Measurements from ENCODE around the gene CCDC107.

Gene CCDC107

DNA sequence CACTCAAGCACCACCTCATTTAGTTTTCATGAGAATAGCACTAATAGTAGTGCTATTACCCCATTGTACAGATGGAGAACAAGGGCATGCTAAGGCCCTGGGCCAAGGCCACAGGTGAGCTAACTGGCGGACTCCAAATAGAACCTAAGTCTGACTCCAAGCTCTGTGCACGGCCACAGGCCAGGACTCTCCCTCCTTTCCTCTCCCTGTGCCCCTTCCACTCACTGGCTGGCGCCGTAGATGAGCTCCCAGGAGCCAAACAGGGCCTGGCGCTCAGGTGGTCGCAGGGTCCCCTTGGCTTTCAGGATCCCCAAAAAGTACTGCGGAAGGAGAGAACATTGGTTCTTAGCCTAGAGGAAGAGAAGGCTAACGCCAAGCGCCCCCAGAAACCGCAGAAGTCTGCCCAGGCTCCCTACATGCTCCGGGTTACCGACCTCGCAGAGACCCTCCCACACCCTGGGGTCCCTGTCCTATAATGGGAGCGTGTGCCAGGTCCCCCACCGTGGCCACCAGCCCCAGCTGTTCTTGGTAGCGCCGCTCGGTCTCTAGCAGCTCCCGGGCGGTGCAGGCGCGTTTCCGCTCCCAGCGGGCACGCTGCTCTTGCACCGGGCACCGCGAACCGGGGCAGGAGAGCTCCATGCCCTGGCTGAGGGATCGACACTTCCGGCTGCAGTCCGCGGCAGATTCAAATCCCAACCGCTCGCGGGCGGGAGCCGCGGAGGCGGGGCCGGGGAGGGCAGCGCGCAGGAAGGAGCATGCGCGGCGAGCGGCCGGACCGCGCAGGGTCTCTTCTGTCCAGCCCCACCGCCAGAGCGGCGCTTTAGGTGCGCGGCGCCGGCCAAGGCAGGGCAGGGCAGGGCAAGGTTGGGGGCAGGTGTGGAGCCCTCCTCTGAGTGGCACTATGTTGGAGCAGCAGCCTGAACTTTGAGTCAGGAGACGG lies 6.7 kb downstream of the CCDC107 start, which contains the start of gene ARHGEF39:
TSS of gene ARHGEF39 (minus strand) at position 665 of the 940 bp plus-strand sequence. CDS start at position 639, 26 bp downstream.
- TF ChIP-seq CTCF (IDR thresholded peaks at IDR 0.05): peak; percentile 54

- no peak for TF ChIP-seq CTCF (IDR thresholded peaks at IDR 0.05)
Observed at GRCh38 chr9:35665471-35665818, 7.4 kb downstream of the CCDC107 start.

- TF ChIP-seq CTCF (IDR thresholded peaks at IDR 0.05): no peak
Observed at GRCh38 chr9:35666045-35666444, 8.0 kb downstream of the CCDC107 start.

GRCh38 chr9:35666549-35666948 lies 8.5 kb downstream of the CCDC107 start:
- no peak for TF ChIP-seq CTCF (IDR thresholded peaks at IDR 0.05)

- no peak for TF ChIP-seq CTCF (IDR thresholded peaks at IDR 0.05)
Observed at GRCh38 chr9:35667939-35668338, 9.8 kb downstream of the CCDC107 start.

DNA sequence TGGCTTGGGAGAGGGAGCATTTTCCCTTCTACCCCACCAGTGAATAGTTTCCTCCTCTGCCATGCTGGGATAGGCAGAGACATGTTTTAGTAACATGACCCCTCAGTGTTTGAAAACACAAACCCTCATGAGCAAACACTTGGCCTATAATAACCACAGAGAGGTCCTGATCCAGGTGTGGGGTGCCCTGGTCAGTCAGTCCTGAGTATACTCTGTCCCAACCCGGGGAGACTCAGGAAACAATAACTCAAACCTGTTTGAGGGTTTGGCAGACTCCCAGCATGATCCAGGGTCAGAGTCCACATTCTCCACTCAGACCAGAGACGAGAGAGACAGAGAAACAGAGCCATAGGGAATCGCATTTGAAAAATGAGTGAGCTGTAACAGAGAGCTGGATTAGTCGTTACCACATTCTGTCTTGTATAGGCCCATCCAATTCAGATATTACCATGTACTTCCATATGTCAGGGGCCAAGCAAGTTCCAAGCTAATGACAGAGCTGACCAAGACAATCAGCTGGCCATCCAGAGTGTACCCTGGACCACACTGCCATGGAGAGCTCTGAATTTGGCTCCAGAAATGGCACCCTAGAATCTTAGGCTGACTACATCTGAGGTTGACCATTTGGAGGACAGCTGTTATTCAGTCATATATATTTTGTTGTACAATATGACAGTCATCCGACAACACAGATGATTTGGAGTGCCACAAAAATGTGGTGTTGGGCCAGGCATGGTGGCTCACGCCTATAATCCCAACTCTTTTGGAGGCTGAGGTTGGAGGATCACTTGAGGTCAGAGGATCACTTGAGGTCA lies 11.4 kb downstream of the CCDC107 start:
- TF ChIP-seq CTCF (IDR thresholded peaks at IDR 0.05): no peak

DNA sequence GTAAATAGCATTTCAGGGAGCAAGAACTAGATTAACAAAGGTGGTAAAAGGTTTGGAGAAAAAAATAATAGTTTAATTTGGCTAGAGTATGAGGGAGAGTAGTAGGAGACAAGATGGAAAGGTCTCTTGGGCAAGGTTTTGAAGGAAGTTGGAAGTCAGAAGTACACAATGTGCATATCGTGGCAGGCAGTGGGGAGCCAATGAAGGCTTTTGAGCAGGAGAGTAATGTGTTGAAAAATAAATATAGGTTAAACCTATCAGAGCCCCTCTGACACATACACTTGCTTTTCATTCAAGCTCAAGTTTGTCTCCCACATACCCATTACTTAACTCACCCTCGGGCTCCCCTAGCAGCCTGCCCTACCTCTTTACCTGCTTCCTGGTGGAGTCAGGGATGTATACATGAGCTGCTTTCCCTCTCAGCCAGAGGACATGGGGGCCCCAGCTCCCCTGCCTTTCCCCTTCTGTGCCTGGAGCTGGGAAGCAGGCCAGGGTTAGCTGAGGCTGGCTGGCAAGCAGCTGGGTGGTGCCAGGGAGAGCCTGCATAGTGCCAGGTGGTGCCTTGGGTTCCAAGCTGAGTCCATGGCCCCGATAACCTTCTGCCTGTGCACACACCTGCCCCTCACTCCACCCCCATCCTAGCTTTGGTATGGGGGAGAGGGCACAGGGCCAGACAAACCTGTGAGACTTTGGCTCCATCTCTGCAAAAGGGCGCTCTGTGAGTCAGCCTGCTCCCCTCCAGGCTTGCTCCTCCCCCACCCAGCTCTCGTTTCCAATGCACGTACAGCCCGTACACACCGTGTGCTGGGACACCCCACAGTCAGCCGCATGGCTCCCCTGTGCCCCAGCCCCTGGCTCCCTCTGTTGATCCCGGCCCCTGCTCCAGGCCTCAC lies 15.3 kb downstream of the CCDC107 start, which contains the start of gene CA9:
TSS of gene CA9 (plus strand) at position 797 of the 893 bp plus-strand sequence. CDS start at position 829, 32 bp downstream.
- TF ChIP-seq CTCF (IDR thresholded peaks at IDR 0.05): no peak

All from LNCAP (cell line).